Uterus (tissue), 4 donors: Measurements from ENCODE around the gene ZNF549. TPM values are rescaled to one million over a fixed set of nuclear protein-coding genes. Genes with fewer than 3 reads are reported as not detected.

Source experiments
- DNase-seq, 2 donors: peaks; one replicate each; pipeline ENCODE4 v3.0.0-alpha.2; 2019 to 2020
- H3K27ac ChIP-seq, 2 donors: fragments of 200-600 bp; sonication (generic); 1 replicate in 1 of 2; 2 replicates in 1 of 2; pipeline ENCODE4 v1.5.1; 2016 to 2018
- H3K27me3 ChIP-seq, 2 donors: fragments of 200-600 bp; sonication (generic); one replicate each; pipeline ENCODE4 v1.5.1; 2018 to 2019; ENCODE audit warnings: control low read depth in 1 of 2
- H3K36me3 ChIP-seq, 2 donors: fragments of 200-600 bp; sonication (generic); one replicate each; pipeline ENCODE4 v1.5.1; 2019; ENCODE audit warnings: control low read depth in 1 of 2
- H3K4me1 ChIP-seq, 2 donors: fragments of 200-600 bp; sonication (generic); one replicate each; pipeline ENCODE4 v1.5.1; 2018 to 2019; ENCODE audit warnings: control low read depth in 1 of 2
- H3K4me3 ChIP-seq, 2 donors: fragments of 200-600 bp; sonication (generic); 1 replicate in 1 of 2; 2 replicates in 1 of 2; pipeline ENCODE4 v1.5.1; 2018 to 2019; ENCODE audit warnings: mild to moderate bottlenecking in 1 of 2
- H3K9me3 ChIP-seq, 2 donors: fragments of 200-600 bp; sonication (generic); one replicate each; pipeline ENCODE4 v1.5.1; 2019; ENCODE audit warnings: control low read depth in 1 of 2
- CTCF ChIP-seq, 4 experiments: fragments of 200-600 bp in 2 of 4; fragments of 450-650 bp in 2 of 4; sonication (generic) in 2 of 4; IDR thresholded peaks; one replicate each; pipeline ENCODE4 v1.5.1; 2016 to 2019; ENCODE audit warnings: antibody characterized with exemption in 4 of 4, mild to moderate bottlenecking in 2 of 4, moderate library complexity in 1 of 4
- POLR2A ChIP-seq, 2 donors: fragments of 450-650 bp; IDR thresholded peaks; one replicate each; pipeline ENCODE4 v1.6.1; 2016; ENCODE audit warnings: antibody characterized with exemption in 2 of 2, mild to moderate bottlenecking in 1 of 2, moderate library complexity in 1 of 2
- intact Hi-C: fragments of 100-400 bp; cut with DNase I; formaldehyde crosslinking; loops from one replicate; pipeline ENCODE4 v1.15.1; 2023; ENCODE audit warnings: low total_unique reads
- total RNA-seq, 4 donors: library from RNA; depleted of rRNA in 3 of 4; stranded (reverse); fragments of >200 nt in 3 of 4; gene quantifications; one replicate each; pipeline versions ENCODE4 v1.1.0 to v1.2.4, GENCODE V29; 2014 to 2023
- donor health status: DM: yes; HTN: yes; CAD: no.

Gene ZNF549
- total RNA-seq, 4 donors from 2014 or later: 8.2 to 38.9 (median 14.2) TPM

GRCh38 chr19:57587529-57587928, 60.4 kb downstream of the ZNF549 start:
- Histone ChIP-seq H3K27me3 (no peaks in the 10 kb centered on the region), H3K27ac (no peak overlapping the region), H3K4me3 (no peak overlapping the region), H3K9me3 (peaks cover 0 to 65% of the 10 kb centered on the region in 2 donors), H3K36me3 (no peaks in the 10 kb centered on the region), H3K4me1 (no peaks in the 10 kb centered on the region)
- DNase-seq: no peak
- intact Hi-C loops: no loop called here
- TF ChIP-seq POLR2A (IDR thresholded peaks at IDR 0.05) (no peak), CTCF (IDR thresholded peaks at IDR 0.05) (no peak)

GRCh38 chr19:57599377-57599760, 72.2 kb downstream of the ZNF549 start:
- Histone ChIP-seq H3K9me3 (peaks cover 0 to 19% of the 10 kb centered on the region in 2 donors), H3K36me3 (no peaks in the 10 kb centered on the region), H3K27ac (no peak overlapping the region), H3K4me3 (peak overlapping the region; percentile 57 to 60), H3K27me3 (no peaks in the 10 kb centered on the region), H3K4me1 (no peaks in the 10 kb centered on the region)
- intact Hi-C loops: no loop called here
- TF ChIP-seq CTCF (IDR thresholded peaks at IDR 0.05): no peak
- TF ChIP-seq POLR2A (IDR thresholded peaks at IDR 0.05): no peak
- DNase-seq: no peak

GRCh38 chr19:57599761-57600383, 72.7 kb downstream of the ZNF549 start, which contains the start of gene ZNF530:
TSS of gene ZNF530 (plus strand) at chr19:57599885. CDS start at chr19:57604346, 4,461 bp downstream.
- H3K36me3 ChIP-seq: no peaks in the 10 kb centered on the region
- intact Hi-C loops: no loop called here
- peak; percentile 89 to 90 for DNase-seq
- no peaks in the 10 kb centered on the region for H3K4me1 ChIP-seq
- H3K27me3 ChIP-seq: no peaks in the 10 kb centered on the region
- peak within 1 kb of the TSS; percentile 57 to 60 for H3K4me3 ChIP-seq
- H3K9me3 ChIP-seq: peaks cover 0 to 24% of the 10 kb centered on the region in 2 donors
- no peak within 1 kb of the TSS for H3K27ac ChIP-seq
- peak in 1 of 4 experiments; percentile 4 for TF ChIP-seq CTCF (IDR thresholded peaks at IDR 0.05)
- TF ChIP-seq POLR2A (IDR thresholded peaks at IDR 0.05): no peak

GRCh38 chr19:57606931-57607330, 79.8 kb downstream of the ZNF549 start:
- peaks cover 0 to 60% of the 10 kb centered on the region in 2 donors for H3K9me3 ChIP-seq
- intact Hi-C loops: no loop called here
- H3K4me3 ChIP-seq: no peak overlapping the region
- H3K4me1 ChIP-seq: no peaks in the 10 kb centered on the region
- H3K27me3 ChIP-seq: no peaks in the 10 kb centered on the region
- no peak for TF ChIP-seq CTCF (IDR thresholded peaks at IDR 0.05)
- no peak for TF ChIP-seq POLR2A (IDR thresholded peaks at IDR 0.05)
- no peak for DNase-seq
- no peak overlapping the region for H3K27ac ChIP-seq
- H3K36me3 ChIP-seq: no peaks in the 10 kb centered on the region

Other genes starting within 250 kb of the ZNF549 start
- gene ZNF460, start 246.9 kb upstream of the ZNF549 start, total RNA-seq: 100 to 1,000 TPM in 1 of 4 donors, 10 to 100 TPM in 3; 43.2 to 204 (median 68.7) TPM
- 10 to 100 TPM in 2 of 4 donors, 1 to 10 TPM in 2; 5.9 to 31.2 (median 10.2) TPM for gene ZNF543, start 206.9 kb upstream of the ZNF549 start, total RNA-seq
- 10 to 100 TPM in 2 of 4 donors, 1 to 10 TPM in 2; 4.1 to 25.0 (median 8.3) TPM for gene ZNF304, start 176.1 kb upstream of the ZNF549 start, total RNA-seq
- gene TRAPPC2B, start 163.8 kb upstream of the ZNF549 start, total RNA-seq: 10 to 100 TPM in 2 of 4 donors, 1 to 10 TPM in 1, not detected in 1; 2.0 to 21.0 (median 10.6) TPM
- gene ZNF547, start 163.8 kb upstream of the ZNF549 start, total RNA-seq: 1 to 10 TPM in 2 of 4 donors, not detected in 2; 2.1 to 5.7 TPM
- gene ZNF548, start 137.5 kb upstream of the ZNF549 start, total RNA-seq: 10 to 100 TPM; 12.6 to 77.9 (median 53.1) TPM
- gene ZNF17, start 116.2 kb upstream of the ZNF549 start, total RNA-seq: 10 to 100 TPM; 14.9 to 41.6 (median 18.9) TPM
- 10 to 100 TPM in 3 of 4 donors, under 1 TPM in 1; 0.88 to 31.1 (median 11.6) TPM for gene ZNF749, start 92.0 kb upstream of the ZNF549 start, total RNA-seq
- 1 to 10 TPM in 2 of 4 donors, under 1 TPM in 1, not detected in 1; under 0.01 to 2.2 (median 2.0) TPM for gene VN1R1, start 70.2 kb upstream of the ZNF549 start, total RNA-seq
- gene ZNF772, start 49.8 kb upstream of the ZNF549 start, total RNA-seq: 10 to 100 TPM in 3 of 4 donors, 1 to 10 TPM in 1; 7.2 to 48.0 (median 12.6) TPM
- 10 to 100 TPM in 3 of 4 donors, 1 to 10 TPM in 1; 2.6 to 69.4 (median 16.9) TPM for gene ZNF419, start 39.6 kb upstream of the ZNF549 start, total RNA-seq
- 10 to 100 TPM in 3 of 4 donors, 1 to 10 TPM in 1; 2.9 to 34.3 (median 17.0) TPM for gene ZNF773, start 27.4 kb upstream of the ZNF549 start, total RNA-seq
- gene ZNF550, start 32.5 kb downstream of the ZNF549 start, total RNA-seq: 10 to 100 TPM in 1 of 4 donors, 1 to 10 TPM in 3; 4.4 to 25.6 (median 6.9) TPM
- 10 to 100 TPM in 1 of 4 donors, 1 to 10 TPM in 2, under 1 TPM in 1; 0.26 to 11.9 (median 5.7) TPM for gene ZNF416, start 51.6 kb downstream of the ZNF549 start, total RNA-seq
- gene ZIK1, start 56.8 kb downstream of the ZNF549 start, total RNA-seq: 10 to 100 TPM in 2 of 4 donors, 1 to 10 TPM in 2; 6.8 to 26.5 (median 11.0) TPM
- gene ZNF530, start 72.5 kb downstream of the ZNF549 start, total RNA-seq: 10 to 100 TPM in 1 of 4 donors, 1 to 10 TPM in 2, under 1 TPM in 1; 0.29 to 33.0 (median 4.7) TPM
- 10 to 100 TPM in 3 of 4 donors, 1 to 10 TPM in 1; 1.5 to 60.1 (median 16.5) TPM for gene ZNF134, start 86.9 kb downstream of the ZNF549 start, total RNA-seq
- 100 to 1,000 TPM in 1 of 4 donors, 10 to 100 TPM in 2, 1 to 10 TPM in 1; 9.4 to 115 (median 20.7) TPM for gene ZNF211, start 105.8 kb downstream of the ZNF549 start, total RNA-seq
- not detected for gene ZSCAN4, start 141.6 kb downstream of the ZNF549 start, total RNA-seq
- 100 to 1,000 TPM in 1 of 4 donors, 10 to 100 TPM in 2, 1 to 10 TPM in 1; 8.7 to 123 (median 27.2) TPM for gene ZNF551, start 154.6 kb downstream of the ZNF549 start, total RNA-seq
- 10 to 100 TPM in 1 of 4 donors, 1 to 10 TPM in 2, under 1 TPM in 1; 0.88 to 27.4 (median 1.5) TPM for gene ZNF154, start 181.8 kb downstream of the ZNF549 start, total RNA-seq
- 10 to 100 TPM in 1 of 4 donors, 1 to 10 TPM in 2, under 1 TPM in 1; 0.88 to 20.2 (median 3.4) TPM for gene ZNF671, start 200.3 kb downstream of the ZNF549 start, total RNA-seq
- 10 to 100 TPM in 3 of 4 donors, under 1 TPM in 1; 0.29 to 34.4 (median 17.9) TPM for gene ZNF776, start 219.5 kb downstream of the ZNF549 start, total RNA-seq
- gene ZNF586, start 242.3 kb downstream of the ZNF549 start, total RNA-seq: 10 to 100 TPM in 2 of 4 donors, 1 to 10 TPM in 2; 4.6 to 42.0 (median 16.1) TPM